ENCODE data around the gene KIF3B.
A peak's percentile ranks its signal among the peaks of the same experiment; 100 is the strongest.
"Not testable (repeated sequence)": the region's sequence is repeated elsewhere in the genome, so short reads cannot be mapped to it uniquely, and the experiment has no call there.

Gene KIF3B

DNA sequence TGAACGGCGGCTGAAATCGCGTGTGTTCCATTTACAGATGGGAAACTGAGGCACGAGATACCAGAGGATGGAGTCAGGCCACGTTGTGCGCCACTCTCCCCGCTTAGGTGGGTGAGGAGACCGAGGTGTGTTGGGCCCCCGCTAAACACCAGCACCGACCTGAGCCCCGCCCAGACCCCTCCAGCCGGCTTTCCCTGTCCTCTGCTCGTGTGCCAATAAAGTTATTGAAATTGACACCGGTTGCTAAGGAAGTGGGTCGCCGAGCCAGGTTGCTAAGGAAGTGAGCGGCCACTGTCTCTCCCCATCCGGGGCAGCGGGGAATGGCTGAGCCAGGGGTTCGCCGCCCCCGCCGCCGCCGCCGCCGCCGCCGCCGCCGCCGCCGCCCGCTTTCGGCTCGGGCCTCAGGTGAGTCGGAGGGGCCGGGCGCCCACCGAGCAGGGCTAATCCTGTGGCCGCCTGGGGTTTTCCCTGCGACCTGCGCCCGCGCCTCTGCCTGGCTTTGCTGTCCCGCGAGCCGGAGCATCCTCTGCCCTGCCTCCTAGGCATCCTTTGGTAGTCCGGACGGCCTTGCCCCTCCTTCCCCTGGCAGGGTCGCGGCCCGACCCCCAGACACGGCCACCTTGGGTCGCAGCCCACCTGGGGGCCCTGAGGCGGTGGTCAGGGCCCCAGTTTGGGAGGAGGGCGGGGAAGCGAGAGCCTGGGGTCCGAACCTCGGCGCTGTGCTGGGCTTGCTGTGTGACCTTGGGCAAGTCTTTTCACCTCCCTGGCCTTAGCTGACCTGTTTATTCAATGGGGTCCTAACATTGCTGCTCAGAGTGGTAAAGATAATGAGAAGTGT, at the start of gene KIF3B:
TSS of gene KIF3B (plus strand) at position 291 of the 838 bp plus-strand sequence. CDS start 32,127 bp downstream, outside the sequence.
- DNase-seq, result peak; percentile 76 to 87

DNA sequence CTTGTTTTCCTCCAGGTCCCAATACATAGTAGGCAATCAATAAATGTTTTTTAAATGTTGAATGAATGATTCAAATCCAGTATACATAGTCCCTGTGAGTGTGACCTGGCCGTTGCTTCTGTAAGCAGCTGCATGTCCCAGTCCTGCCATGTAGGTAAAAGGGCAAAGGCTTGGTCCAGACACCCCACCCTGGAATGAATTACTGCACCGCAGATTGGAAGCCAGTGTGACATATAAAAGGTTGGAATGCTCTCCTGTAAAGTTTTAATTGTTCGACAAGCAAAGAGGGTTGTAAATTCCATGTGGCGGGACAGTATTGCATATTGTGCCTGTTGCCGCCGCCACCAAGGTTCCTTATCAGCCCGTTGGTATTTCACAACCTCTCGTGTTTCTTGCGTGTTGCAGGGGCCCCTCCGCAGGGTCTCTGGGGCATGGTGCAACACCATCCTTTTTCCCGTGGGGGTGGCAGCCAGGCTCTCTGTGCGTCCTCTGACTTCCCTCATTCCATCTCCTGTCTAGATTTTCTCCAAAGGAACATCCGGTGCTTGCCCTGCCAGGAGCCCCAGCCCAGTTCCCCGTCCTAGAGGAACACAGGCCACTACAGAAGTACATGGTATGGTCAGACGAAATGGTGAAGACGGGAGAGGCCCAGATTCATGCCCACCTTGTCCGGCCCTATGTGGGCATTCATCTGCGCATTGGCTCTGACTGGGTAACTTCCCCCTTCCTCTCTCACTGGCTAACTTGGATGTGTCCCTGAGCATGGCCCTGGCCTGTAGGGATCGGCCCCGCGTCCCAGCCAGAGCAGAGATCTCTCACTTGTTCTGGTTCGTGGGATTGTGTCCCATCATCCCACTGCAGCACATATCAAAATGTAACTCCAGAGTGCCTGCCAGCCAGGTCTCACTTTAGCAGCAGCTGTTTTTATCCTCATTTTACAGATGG, 49.4 kb upstream of the KIF3B start:
- DNase-seq, result no peak

DNA sequence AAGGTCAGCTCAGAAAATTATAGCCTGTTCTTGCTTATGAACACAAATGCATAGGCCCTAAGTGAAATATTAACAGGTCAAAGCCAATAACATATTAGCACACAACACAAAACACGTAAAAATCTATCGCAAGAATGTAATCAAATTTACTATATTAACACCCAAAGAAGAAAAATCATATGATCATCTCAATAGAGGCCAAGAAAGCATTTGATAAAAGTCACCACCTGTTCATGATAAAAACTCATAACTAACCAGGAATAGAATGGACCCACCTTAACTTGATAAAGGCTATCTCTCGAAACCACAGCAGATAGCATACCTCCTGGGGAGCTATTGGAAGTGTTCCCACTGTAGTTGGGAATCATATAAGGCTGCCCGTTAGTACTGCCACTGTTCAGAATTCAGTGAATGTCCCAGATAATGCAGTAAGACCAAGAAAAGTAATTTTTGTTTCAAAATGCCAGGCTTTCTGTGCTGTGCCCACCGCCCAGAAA, 48.2 kb upstream of the KIF3B start:
- DNase-seq, result no peak

DNA sequence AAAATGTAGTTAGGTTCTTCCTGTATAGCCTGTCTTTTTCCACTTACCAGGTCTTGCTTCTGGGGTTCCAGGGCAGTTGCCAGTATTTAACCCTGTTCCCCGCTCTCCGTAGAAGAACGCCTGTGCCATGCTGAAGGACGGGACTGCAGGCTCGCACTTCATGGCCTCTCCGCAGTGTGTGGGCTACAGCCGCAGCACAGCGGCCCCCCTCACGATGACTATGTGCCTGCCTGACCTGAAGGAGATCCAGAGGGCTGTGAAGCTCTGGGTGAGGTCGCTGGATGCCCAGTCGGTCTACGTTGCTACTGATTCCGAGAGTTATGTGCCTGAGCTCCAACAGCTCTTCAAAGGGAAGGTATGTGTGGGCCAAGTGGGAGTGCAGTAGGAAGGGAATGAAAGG, 46.7 kb upstream of the KIF3B start:
- no peak for DNase-seq

DNA sequence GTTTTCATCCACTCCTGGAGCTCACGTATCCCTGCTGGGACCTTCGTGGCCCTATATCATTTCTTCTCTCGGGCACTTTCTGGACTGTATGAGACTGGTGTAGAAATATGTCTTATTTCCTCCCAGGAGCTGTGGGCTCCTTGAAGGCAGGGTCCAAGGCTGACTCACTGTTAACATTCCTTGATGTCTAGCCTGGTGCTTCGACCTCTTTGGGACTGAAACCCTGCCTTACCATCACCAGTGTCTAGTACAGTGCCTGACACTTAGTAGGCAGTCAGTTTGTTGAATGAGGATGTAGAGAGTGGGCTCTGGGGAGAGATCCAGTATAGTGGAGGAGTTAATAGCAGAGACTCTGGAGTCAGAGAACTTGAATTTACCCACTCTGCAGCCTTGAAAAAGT, 46.2 kb upstream of the KIF3B start:
- no peak for DNase-seq

DNA sequence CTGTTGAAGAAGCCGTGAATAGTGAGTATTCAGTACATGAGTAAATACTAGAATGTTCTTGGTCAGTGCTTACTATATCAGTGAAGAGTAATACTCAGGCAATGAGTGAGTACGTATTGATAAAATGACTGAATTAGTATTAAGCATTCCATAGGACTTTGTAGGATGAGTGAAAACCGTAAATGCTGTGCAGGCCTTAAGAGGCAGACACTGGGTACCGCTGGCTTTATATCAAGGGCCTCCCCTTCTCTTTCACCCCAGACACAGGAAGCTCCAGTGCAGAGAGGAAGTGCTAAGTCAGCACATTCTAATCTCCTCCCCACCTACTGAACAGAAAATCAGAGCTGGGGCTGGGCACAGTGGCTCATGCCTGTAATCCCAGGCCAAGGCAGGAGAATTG, 45.6 kb upstream of the KIF3B start:
- peak; percentile 21 to 33 for DNase-seq

DNA sequence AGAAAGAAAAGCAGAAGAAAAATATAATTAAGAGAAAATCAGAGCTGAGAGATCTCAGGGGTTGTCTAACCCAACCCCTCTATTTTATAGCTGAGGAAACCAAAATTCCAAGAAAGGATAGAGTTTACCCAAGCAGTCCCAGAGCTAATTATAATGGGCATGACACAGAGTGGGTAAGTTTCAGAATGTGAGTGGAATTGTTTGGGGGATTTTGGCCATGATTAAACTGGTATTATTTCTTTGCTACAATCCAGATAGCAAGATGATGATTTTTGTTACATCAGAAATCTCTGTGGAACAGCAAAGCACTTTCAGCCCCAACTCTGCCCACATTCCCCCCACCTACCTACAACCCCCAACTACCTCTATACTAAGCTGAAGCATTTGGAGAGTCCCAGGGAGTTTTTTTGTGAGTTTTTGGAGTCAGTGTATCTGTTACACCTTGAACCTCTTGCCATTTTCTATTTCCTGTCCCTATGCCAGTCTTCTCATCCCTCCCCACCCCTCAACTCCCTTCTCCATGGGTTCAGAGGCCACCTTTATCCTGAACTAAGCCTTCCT, 45.0 kb upstream of the KIF3B start:
- no peak for DNase-seq

DNA sequence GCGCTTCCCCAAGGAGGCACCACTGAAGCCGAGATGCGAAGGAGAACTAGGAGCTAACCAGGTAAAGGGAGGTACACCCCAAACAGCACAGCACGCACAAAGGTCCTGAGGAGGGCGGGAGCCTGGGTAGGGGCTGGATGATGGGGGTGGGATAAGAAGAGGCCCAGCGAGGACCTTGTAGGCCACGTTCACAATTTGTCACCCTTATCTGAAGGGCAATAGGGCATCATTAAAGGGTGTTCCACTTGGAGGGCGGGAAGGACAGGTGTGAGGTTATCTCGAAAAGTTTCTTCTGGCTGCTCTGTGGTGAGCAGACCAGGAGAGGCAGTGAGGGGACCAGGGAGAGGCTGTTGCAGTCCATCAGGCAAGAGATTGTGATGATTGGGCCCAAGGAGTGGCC, 44.2 kb upstream of the KIF3B start:
- DNase-seq, result no peak

DNA sequence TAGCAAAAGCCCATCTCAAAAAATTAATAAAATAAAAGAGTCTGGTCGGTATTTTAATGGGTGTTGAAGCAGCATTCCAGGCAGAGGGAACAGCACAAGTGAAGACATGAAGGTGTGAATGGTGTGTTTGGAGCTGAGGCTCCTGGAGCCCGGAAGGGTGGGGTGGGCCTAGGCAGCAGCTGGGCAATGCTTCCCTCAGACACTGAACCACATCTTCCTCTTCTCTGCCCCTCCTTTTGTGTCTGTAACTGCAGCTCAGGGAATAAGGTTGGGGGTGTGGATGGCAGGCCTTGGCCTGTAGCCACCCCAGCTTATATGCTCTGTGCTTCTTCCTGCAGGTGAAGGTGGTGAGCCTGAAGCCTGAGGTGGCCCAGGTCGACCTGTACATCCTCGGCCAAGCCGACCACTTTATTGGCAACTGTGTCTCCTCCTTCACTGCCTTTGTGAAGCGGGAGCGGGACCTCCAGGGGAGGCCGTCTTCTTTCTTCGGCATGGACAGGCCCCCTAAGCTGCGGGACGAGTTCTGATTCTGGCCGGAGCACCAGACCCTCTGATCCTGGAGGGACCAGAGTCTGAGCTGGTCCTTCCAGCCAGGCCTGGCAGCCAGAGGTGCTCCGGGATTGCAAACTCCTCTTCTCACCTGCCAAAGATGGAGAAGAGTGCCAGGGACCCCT, 43.2 kb upstream of the KIF3B start:
- no peak for DNase-seq

DNA sequence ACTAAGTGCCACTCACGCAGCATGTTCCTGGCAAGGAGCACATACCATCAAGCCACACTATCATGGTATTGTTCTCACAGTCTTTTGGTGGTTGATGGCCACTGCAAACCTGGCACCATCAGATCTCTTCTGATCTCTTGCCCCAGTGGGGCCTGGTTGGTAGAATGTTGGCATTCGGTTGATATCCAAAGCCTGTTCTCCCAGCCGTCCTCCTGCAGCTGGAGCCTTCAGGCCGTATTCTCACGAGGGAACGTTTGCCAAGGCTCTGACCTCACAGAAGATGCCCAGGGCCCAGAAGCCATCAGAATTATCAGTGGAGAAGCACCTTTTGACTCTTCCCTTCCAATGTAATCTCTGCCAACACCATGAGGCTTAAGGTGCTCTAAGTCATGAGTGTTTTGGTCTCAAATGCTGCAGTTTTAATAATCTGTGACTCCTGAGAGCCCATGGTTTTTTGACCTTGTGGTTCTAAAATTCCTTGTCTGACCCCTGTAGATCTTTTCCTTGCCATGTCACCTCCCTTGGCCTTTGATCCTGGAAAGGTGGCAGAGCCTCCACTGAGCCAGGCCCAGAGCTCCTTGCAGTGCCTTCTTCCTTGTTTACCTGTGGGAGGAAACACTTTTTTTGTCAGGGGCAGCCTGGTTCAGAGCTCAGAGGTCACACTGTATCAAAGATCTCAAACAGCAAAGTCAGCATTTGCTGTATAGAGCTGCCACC, 42.0 kb upstream of the KIF3B start:
- DNase-seq, result no peak

DNA sequence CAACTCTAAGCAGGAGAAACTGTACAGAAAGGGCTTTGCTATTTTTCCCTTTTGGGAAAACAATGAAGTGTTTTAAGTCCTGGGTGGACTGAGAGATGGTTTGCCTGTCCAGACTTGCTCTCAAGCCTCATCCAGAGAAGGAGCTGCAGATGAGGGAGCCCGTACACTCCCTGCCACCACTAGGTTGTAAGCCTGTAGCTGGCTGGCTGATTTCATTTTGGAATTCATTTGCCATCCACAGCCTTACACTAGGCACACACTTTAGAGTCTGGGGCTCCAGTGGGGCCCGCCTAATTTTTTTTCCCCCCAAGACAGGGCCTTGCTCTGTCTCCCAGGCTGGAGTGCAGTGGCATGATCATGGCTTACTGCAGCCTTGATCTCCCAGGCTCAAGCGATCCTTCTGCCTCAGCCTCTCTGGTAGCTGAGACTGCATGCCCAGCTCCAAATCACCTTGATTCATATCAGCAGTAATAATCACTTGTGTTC, 41.4 kb upstream of the KIF3B start:
- no peak for DNase-seq

DNA sequence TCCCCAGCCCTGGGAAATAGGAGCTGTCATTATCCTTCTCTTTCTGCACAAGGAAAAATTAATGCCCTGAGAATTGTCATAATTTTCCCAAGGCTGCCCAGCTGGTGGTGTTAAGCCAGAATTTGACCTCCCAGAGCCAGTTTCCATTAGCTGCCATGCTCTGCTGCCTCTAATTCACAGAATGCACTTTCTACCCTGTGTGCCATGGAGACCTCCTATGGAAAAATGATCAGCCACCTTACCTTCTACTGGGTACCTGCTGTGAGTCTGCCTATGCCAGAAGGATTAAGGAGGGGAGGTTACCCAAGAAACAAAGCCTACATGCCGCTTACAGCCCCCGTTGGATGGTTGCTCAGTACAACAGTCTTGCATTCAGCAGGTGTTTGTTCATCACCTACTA, 40.6 kb upstream of the KIF3B start:
- no peak for DNase-seq

DNA sequence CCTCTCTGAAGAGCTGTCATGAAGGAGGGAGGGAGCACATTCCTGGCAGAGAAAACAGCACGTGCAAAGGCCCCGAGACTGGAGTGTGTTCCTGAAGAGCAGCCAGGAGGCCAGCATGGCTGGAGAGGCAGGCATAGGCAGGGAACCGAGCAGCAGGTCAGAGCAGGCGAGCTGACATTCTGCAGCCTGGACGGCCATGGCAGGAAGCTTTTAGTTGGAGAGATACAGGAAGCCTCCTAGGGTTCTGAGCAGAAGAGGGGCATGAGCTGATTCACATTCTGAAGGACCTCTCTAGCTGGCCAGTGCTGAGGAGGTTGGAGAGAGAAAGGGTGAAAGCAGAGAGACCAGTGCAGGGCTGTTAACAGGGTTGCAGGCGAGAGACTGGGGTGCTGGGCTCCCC, 40.0 kb upstream of the KIF3B start:
- no peak for DNase-seq

DNA sequence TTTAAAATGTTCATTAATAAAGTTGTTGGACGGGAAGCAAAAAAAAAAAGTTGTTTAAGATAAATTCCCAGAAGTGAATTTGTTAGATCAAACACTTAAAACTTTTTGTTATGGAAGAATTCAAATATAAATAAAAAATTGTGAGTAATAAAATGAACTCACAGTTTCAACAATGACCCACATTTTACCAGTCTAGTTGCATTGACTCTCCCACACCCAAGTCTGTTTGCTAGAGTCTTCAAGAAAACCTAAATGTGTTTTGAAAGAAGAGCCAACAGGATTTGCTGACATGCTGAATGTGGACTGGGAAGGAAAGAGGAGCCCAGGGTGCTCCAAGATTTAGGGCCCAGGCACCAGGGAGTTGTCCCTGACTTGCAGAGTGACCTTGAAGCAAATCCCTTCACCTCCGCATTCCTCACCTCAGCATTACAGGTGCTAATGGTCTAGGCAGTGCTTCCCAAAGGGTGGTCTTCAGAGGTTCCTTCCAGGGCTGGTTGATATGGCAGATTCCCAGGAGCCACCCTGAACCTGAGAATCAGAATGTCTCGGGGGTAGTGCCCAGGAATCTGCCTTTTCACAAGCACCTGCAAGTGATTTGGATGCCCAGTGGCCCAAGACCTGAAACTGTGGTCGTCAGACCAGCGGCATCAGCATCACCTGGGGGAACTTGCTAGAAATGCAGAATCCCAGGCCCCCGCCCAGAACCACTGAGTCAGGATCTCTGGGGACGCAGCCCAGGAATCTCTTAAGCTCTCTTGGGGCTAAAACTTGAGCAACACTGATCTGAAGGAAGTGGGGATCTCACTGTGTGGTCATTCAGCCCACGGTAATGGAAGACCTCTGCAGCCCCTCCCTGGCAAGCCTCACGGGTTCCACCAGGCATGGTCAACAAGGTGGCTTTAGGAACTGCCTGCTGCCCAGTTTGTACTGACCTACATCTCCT, 38.7 kb upstream of the KIF3B start:
- no peak for DNase-seq

DNA sequence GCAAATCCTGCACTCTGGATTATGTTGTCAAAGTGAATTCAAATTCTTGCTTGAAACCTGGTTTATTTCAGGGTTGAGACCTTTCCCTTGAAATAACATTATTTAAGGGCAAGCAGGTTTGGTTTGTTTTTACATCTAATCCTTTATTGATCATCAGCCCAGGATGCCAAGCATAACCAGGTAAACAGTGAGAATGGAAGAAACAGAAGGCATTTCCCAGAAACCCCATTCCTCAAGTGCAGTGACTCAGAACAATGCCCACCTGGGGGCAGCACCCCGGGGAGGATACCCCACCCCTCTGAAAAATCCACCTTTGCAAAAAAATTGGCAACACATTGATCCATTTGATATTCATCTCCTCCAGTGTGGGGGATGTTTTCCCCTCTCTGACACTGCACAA, 37.2 kb upstream of the KIF3B start:
- no peak for DNase-seq

DNA sequence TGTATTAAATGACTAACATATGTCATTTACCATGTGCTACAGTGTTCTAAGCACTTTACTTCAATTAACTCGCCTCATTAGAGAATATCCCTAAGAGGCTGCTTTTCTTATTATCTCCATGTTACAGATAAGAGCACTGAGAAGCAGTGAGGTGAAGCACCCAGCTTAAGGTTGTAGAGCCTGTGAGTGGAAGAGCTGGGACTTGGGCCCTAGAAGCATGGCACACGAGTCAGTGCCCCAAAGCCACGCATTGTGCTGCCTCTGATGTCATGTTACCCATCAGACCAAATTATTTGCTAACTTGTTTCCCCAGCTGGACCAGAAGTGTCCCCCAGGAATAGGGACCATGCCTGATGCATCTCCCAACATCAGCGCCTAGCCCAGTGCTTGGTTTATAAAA, 35.6 kb upstream of the KIF3B start:
- DNase-seq, result no peak

DNA sequence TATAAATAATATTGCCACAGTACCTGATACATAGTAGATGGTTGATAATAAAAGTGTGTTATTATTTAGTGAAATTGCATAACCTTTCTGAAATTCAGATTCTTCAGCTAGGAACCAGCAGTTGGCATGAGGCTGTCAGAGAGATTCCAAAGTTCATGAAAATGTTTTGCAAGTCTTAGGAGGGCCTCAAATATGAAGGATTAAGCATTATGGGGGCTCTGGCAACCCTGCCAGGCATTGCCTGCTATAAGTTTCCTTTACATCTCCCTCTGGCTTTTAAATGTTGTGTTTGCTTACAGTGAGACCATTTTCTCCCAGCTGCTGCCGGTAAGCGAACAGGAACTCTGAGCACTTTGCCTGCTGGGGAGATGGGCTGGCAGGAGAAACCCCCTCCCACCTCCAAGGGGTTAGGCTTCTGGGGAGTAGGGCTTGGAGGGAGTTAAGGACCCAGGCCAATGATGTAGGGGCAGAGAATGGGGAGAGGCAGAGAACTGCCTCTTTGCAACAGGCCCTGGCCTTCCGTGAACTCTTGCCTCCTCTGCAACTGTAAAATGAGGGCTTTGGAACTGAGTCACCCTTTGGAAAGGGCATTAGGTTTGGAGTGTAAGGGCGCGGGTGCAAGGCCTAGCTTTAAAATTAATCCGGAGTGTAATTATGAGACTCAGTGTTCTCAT, 33.2 kb upstream of the KIF3B start:
- DNase-seq, result no peak

DNA sequence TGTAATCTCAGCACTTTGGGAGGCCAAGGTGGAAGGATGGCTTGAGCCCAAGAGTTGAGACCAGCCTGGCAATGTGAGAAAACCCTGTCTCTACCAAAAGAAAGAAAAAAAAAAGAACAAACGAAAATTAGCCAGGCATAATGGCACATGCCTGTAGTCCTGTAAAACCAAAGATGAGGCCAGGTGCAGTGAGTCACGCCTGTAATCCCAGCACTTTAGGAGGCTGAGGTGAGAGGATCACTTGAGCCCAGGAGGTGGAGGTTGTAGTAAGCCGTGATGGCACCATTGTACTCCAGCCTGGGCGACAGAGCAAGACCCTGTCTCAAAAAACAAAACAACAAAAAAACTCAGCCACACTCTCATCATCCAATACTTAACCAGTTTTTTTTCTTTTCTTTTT, 32.5 kb upstream of the KIF3B start:
- no peak for DNase-seq

DNA sequence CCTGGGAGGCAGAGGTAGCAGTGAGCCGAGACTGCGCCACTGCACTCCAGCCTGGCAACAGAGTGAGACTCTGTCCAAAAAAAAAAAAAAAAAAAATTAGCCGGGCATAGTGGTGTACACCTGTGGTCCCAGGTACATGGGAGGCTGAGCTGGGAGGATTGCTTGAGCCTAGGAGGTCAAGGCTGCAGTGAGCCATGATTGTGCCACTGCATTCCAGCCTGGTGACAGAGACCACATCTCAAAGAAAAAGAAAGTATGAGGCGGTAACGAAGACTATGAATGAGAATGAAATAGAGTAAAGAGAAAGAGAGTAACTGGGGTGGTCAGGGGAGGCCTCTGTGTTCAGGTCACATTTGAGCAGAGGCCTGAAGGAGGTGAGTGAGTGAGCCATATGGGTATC, 31.2 kb upstream of the KIF3B start:
- DNase-seq, result not testable (repeated sequence)

DNA sequence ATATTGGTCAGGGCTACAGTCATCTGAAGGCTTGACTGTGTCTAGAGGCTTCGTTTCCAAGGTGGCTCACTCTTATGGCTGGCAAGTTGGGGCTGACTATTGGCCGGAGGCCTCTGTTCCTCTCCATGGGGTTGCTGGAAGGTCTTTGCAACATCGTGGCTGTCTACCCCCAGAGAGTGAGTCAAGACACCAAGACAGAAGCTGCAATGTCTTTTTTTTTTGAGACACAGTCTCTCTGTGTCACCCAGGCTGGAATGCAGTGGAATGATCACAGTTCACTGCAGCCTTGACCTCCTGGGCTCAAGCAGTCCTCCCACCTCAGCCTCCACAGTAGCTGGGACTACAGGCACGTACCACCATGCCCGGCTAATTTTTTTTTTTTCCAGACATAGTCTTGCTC, 29.4 kb upstream of the KIF3B start:
- no peak for DNase-seq

Measured in stimulated activated CD4-positive, alpha-beta T cell treated with anti-CD3 and anti-CD28 coated beads, Interleukin-4, amount 100 ng/mL, for 4 hours (primary cell).